ACC112 (cell line): Measurements from ENCODE around the gene FNDC8.
"Not testable (repeated sequence)": the region's sequence is repeated elsewhere in the genome, so short reads cannot be mapped to it uniquely, and the experiment has no call there.

Experiments used
- H2AFZ ChIP-seq: fragments of 200-600 bp; sonication (generic); one replicate; pipeline ENCODE4 v1.6.0; 2017; ENCODE audit warnings: antibody characterized with exemption, low read length; ENCODE audit not compliant: unreplicated experiment
- H3K27ac ChIP-seq: fragments of 200-600 bp; sonication (generic); 2 replicates; pipeline ENCODE4 v1.5.1; 2014; ENCODE audit warnings: low read depth, mild to moderate bottlenecking, antibody characterized with exemption, low read length, moderate library complexity
- H3K27me3 ChIP-seq: fragments of 200-600 bp; sonication (generic); 2 replicates; pipeline ENCODE4 v1.6.1; 2014; ENCODE audit warnings: mild to moderate bottlenecking, antibody characterized with exemption, low read length, moderate library complexity, mixed read lengths; ENCODE audit not compliant: insufficient read depth
- H3K36me3 ChIP-seq: fragments of 200-600 bp; sonication (generic); 2 replicates; pipeline ENCODE4 v1.6.1; 2016; ENCODE audit warnings: mild to moderate bottlenecking, antibody characterized with exemption, low read length, moderate library complexity, mixed read lengths; ENCODE audit not compliant: insufficient read depth
- H3K4me1 ChIP-seq: fragments of 200-600 bp; sonication (generic); one replicate; pipeline ENCODE4 v1.6.1; 2016; ENCODE audit warnings: low read length, mixed read lengths; ENCODE audit not compliant: insufficient read depth, unreplicated experiment, control insufficient read depth
- H3K4me3 ChIP-seq: fragments of 200-600 bp; sonication (generic); 2 replicates; pipeline ENCODE4 v1.5.1; 2014; ENCODE audit warnings: mild to moderate bottlenecking, low read depth, low read length
- H3K79me2 ChIP-seq: fragments of 200-600 bp; sonication (generic); one replicate; pipeline ENCODE4 v1.6.0; 2016; ENCODE audit warnings: low read length; ENCODE audit not compliant: control insufficient read depth, unreplicated experiment, insufficient read depth

FNDC8 gene

GRCh38 chr17:35144840-35145239, 23.4 kb downstream of the FNDC8 start:
- Histone ChIP-seq H3K27ac (no peak overlapping the region), H3K27me3 (peaks cover 9% of the 10 kb centered on the region; the same call in 1 of the 2 replicates), H3K4me3 (no peak overlapping the region), H3K4me1 (no peaks in the 10 kb centered on the region), H3K79me2 (peaks cover 13% of the 10 kb centered on the region), H3K36me3 (no peaks in the 10 kb centered on the region), H2AFZ (no peak overlapping the region)

- peaks cover 9% of the 10 kb centered on the region; the same call in 1 of the 2 replicates for H3K27me3 ChIP-seq
- no peaks in the 10 kb centered on the region for H3K4me1 ChIP-seq
- no peak overlapping the region for H2AFZ ChIP-seq
- H3K36me3 ChIP-seq = no peaks in the 10 kb centered on the region
- no peak overlapping the region for H3K4me3 ChIP-seq
- H3K27ac ChIP-seq = no peak overlapping the region
- peaks cover 5% of the 10 kb centered on the region for H3K79me2 ChIP-seq
These were observed 24.9 kb downstream of the FNDC8 start for GRCh38 chr17:35146214-35146833.

- Histone ChIP-seq H3K27ac (no peak within 1 kb of the TSS), H3K27me3 (peaks cover 9% of the 10 kb centered on the region; the same call in 1 of the 2 replicates), H3K4me3 (no peak within 1 kb of the TSS), H3K4me1 (no peaks in the 10 kb centered on the region), H3K36me3 (no peaks in the 10 kb centered on the region), H2AFZ (no peak within 1 kb of the TSS), H3K79me2 (no peaks in the 10 kb centered on the region)
These were observed 26.0 kb downstream of the FNDC8 start, which contains the start of gene UNC45B for GRCh38 chr17:35147375-35147905. Gene UNC45B, plus strand, starts transcription at chr17:35147817. Its CDS starts 447 bp downstream, at chr17:35148264.

GRCh38 chr17:35148144-35148543, 26.7 kb downstream of the FNDC8 start:
- no peaks in the 10 kb centered on the region for H3K79me2 ChIP-seq
- no peak overlapping the region for H3K27ac ChIP-seq
- H3K4me1 ChIP-seq = no peaks in the 10 kb centered on the region
- H3K4me3 ChIP-seq = no peak overlapping the region
- no peaks in the 10 kb centered on the region for H3K36me3 ChIP-seq
- peaks cover 9% of the 10 kb centered on the region; the same call in 1 of the 2 replicates for H3K27me3 ChIP-seq
- H2AFZ ChIP-seq = no peak overlapping the region

GRCh38 chr17:35149941-35150340, 28.5 kb downstream of the FNDC8 start:
- Histone ChIP-seq H3K27ac (no peak overlapping the region), H3K79me2 (no peaks in the 10 kb centered on the region), H3K4me1 (no peaks in the 10 kb centered on the region), H3K27me3 (peaks cover 17% of the 10 kb centered on the region; the same call in 1 of the 2 replicates), H3K36me3 (no peaks in the 10 kb centered on the region), H3K4me3 (no peak overlapping the region), H2AFZ (no peak overlapping the region)

GRCh38 chr17:35151080-35151479, 29.7 kb downstream of the FNDC8 start:
- H2AFZ ChIP-seq, H3K79me2 ChIP-seq, H3K27ac ChIP-seq, H3K36me3 ChIP-seq, H3K4me3 ChIP-seq, H3K4me1 ChIP-seq: not testable (repeated sequence)
- peaks cover 17% of the 10 kb centered on the region; the same call in 1 of the 2 replicates for H3K27me3 ChIP-seq

- no peak overlapping the region for H3K27ac ChIP-seq
- no peak overlapping the region for H2AFZ ChIP-seq
- no peaks in the 10 kb centered on the region for H3K36me3 ChIP-seq
- H3K4me1 ChIP-seq = no peaks in the 10 kb centered on the region
- H3K4me3 ChIP-seq = no peak overlapping the region
- H3K27me3 ChIP-seq = peaks cover 8% of the 10 kb centered on the region; the same call in 1 of the 2 replicates
- H3K79me2 ChIP-seq = no peaks in the 10 kb centered on the region
These were observed 31.2 kb downstream of the FNDC8 start for GRCh38 chr17:35152421-35153140.

- no peaks in the 10 kb centered on the region for H3K79me2 ChIP-seq
- H3K4me3 ChIP-seq = no peak overlapping the region
- H3K27me3 ChIP-seq = peaks cover 11% of the 10 kb centered on the region; the same call in 1 of the 2 replicates
- H2AFZ ChIP-seq = no peak overlapping the region
- H3K4me1 ChIP-seq = no peaks in the 10 kb centered on the region
- no peaks in the 10 kb centered on the region for H3K36me3 ChIP-seq
- H3K27ac ChIP-seq = no peak overlapping the region
These were observed 33.1 kb downstream of the FNDC8 start for GRCh38 chr17:35154196-35155165.

- no peak overlapping the region for H3K27ac ChIP-seq
- no peak overlapping the region for H2AFZ ChIP-seq
- H3K27me3 ChIP-seq = peaks cover 12% of the 10 kb centered on the region; the same call in 1 of the 2 replicates
- H3K4me1 ChIP-seq = no peaks in the 10 kb centered on the region
- no peak overlapping the region for H3K4me3 ChIP-seq
- H3K36me3 ChIP-seq = no peaks in the 10 kb centered on the region
- H3K79me2 ChIP-seq = no peaks in the 10 kb centered on the region
These were observed 33.8 kb downstream of the FNDC8 start for GRCh38 chr17:35155246-35155645.

- peaks cover 18% of the 10 kb centered on the region for H3K27me3 ChIP-seq
- no peak overlapping the region for H3K4me3 ChIP-seq
- no peak overlapping the region for H3K27ac ChIP-seq
- no peaks in the 10 kb centered on the region for H3K36me3 ChIP-seq
- H2AFZ ChIP-seq = no peak overlapping the region
- H3K79me2 ChIP-seq = no peaks in the 10 kb centered on the region
- no peaks in the 10 kb centered on the region for H3K4me1 ChIP-seq
These were observed 38.5 kb downstream of the FNDC8 start for GRCh38 chr17:35159940-35160339.
